ACHN (cell line): ENCODE results near the gene RCOR1.
"Not testable (repeated sequence)": the region's sequence is repeated elsewhere in the genome, so short reads cannot be mapped to it uniquely, and the experiment has no call there.

Source experiments
- DNase-seq: peaks from one replicate; pipeline ENCODE4 v3.0.0-alpha.2; 2015
- in situ Hi-C: cut with HindIII; loops from 2 replicates; pipeline ENCODE4 v1.10.0; 2017; ENCODE audit warnings: low sequenced_read_pairs, low pct_ligation_motif_present, low pct_unique_long_range_greater_than_20kb

The RCOR1 gene

GRCh38 chr14:102591944-102592762, at the start of gene RCOR1:
RCOR1 (plus strand) TSS chr14:102592649; CDS start chr14:102592887, 238 bp downstream.
- in situ Hi-C loops, result no loop called here
- peak; percentile 92 for DNase-seq

GRCh38 chr14:102544046-102544746, 48.3 kb upstream of the RCOR1 start:
- in situ Hi-C loops, result no loop called here
- no peak for DNase-seq

- in situ Hi-C loops, result no loop called here
- DNase-seq, result no peak
Observed at GRCh38 chr14:102544747-102545460, 47.5 kb upstream of the RCOR1 start.

- in situ Hi-C loops, result no loop called here
- DNase-seq, result no peak
Observed at GRCh38 chr14:102545461-102546265, 46.8 kb upstream of the RCOR1 start.

GRCh38 chr14:102548616-102549240, 43.7 kb upstream of the RCOR1 start:
- in situ Hi-C loops, result no loop called here
- no peak for DNase-seq

- in situ Hi-C loops, DNase-seq: not testable (repeated sequence)
Observed at GRCh38 chr14:102550927-102551401, 41.5 kb upstream of the RCOR1 start.

- no peak for DNase-seq
- in situ Hi-C loops, result no loop called here
Observed at GRCh38 chr14:102551995-102552705, 40.3 kb upstream of the RCOR1 start.

GRCh38 chr14:102554821-102555819, 37.3 kb upstream of the RCOR1 start:
- in situ Hi-C loops, result no loop called here
- peak; percentile 50 for DNase-seq

GRCh38 chr14:102556098-102556677, 36.3 kb upstream of the RCOR1 start:
- DNase-seq, result no peak
- in situ Hi-C loops, result no loop called here

- in situ Hi-C loops, result no loop called here
- DNase-seq, result no peak
Observed at GRCh38 chr14:102557434-102558226, 34.8 kb upstream of the RCOR1 start.

GRCh38 chr14:102558556-102558955, 33.9 kb upstream of the RCOR1 start:
- DNase-seq, result no peak
- in situ Hi-C loops, result no loop called here

- in situ Hi-C loops, result no loop called here
- no peak for DNase-seq
Observed at GRCh38 chr14:102560458-102561261, 31.8 kb upstream of the RCOR1 start.

- in situ Hi-C loops, result no loop called here
- no peak for DNase-seq
Observed at GRCh38 chr14:102565331-102565887, 27.0 kb upstream of the RCOR1 start.

GRCh38 chr14:102565959-102566358, 26.5 kb upstream of the RCOR1 start:
- in situ Hi-C loops, result no loop called here
- no peak for DNase-seq
